BJ (cell line): ENCODE measurements around the gene TBC1D8. TPM values are rescaled to one million over a fixed set of nuclear protein-coding genes. Genes with fewer than 3 reads are reported as not detected.

Experiments used
- CTCF ChIA-PET: fragments of 350-600 bp; formaldehyde crosslinking; extraction: SDS; loops from one replicate; lab custom pipeline; 2021; ENCODE audit warnings: antibody characterized with exemption, inconsistent platforms; lab: Yijun Ruan, JAX
- POLR2A ChIA-PET: fragments of 300-600 bp; sonication (Branson Sonifier 250); formaldehyde crosslinking; extraction: SDS; loops from one replicate; lab custom pipeline; 2021; ENCODE audit warnings: antibody characterized with exemption; lab: Charles Lee
- DNase-seq: peaks from one replicate; pipeline ENCODE4 v3.0.0-alpha.2; 2011; ENCODE audit warnings: low read depth
- H3K27me3 ChIP-seq: 2 replicates; pipeline ENCODE4 v1.6.0; 2011; ENCODE audit warnings: low read length; ENCODE audit not compliant: control insufficient read depth, insufficient read depth
- H3K36me3 ChIP-seq: 2 replicates; pipeline ENCODE4 v1.5.1; 2011; ENCODE audit warnings: low read length; ENCODE audit not compliant: control insufficient read depth, insufficient read depth
- H3K4me3 ChIP-seq: 2 replicates; pipeline ENCODE4 v1.5.1; 2011; ENCODE audit warnings: low read depth, mild to moderate bottlenecking, control low read depth, low read length
- CTCF ChIP-seq: IDR thresholded peaks from 2 replicates; pipeline ENCODE4 v1.5.1; 2011; ENCODE audit warnings: low read depth, mild to moderate bottlenecking, control low read depth, inconsistent platforms, low read length, moderate library complexity; ENCODE audit not compliant: insufficient read depth
- polyA minus RNA-seq: library from RNA; depleted of rRNA, polyadenylated mRNA; stranded (reverse); fragments of >200 nt; gene quantifications from 2 replicates; pipeline ENCODE4 v1.2.3, GENCODE V29; 2011; rRNA and poly(A)+ RNA removed
- polyA plus RNA-seq: library from polyadenylated mRNA; depleted of rRNA; stranded (reverse); fragments of >200 nt; gene quantifications from 2 replicates; pipeline ENCODE4 v1.2.3, GENCODE V29; 2011; rRNA removed

Gene TBC1D8
- polyA plus RNA-seq: 5.9 and 8.8 TPM in 2 replicates
- 7.0 and 8.6 TPM in 2 replicates for polyA minus RNA-seq

- Histone ChIP-seq H3K27me3 (no peaks in the 10 kb centered on the region; the same call in 1 of the 2 replicates), H3K4me3 (peak within 1 kb of the TSS; percentile 58), H3K36me3 (no peaks in the 10 kb centered on the region)
- DNase-seq: no peak
- ChIA-PET CTCF (interaction anchor here (1.2 to 4.7 kb wide), 6 partner anchors 10 to 541 kb away, joined by 3 to 57 read pairs (median 5); no protein-coding TSS in a partner anchor), POLR2A (no interaction called here)
- no peak for TF ChIP-seq CTCF
Measured at GRCh38 chr2:101151146-101151858, at the start of gene TBC1D8. Gene TBC1D8 (minus strand): TSS chr2:101151382. CDS start chr2:101151253, 129 bp downstream.

GRCh38 chr2:101200676-101201075 lies 49.5 kb upstream of the TBC1D8 start:
- ChIA-PET POLR2A (no interaction called here), CTCF (interaction anchor here (1.0 to 9.4 kb wide), 3 partner anchors 12 to 164 kb away, joined by 4 to 101 read pairs (median 14); no protein-coding TSS in a partner anchor)
- no peak for DNase-seq
- H3K4me3 ChIP-seq: no peak overlapping the region
- TF ChIP-seq CTCF: no peak
- no peaks in the 10 kb centered on the region for H3K36me3 ChIP-seq
- no peaks in the 10 kb centered on the region for H3K27me3 ChIP-seq

- CTCF ChIA-PET: interaction anchor here (1.4 kb wide), 1 partner anchor 11 kb away, joined by 5 read pairs; no protein-coding TSS in a partner anchor
- Histone ChIP-seq H3K4me3 (no peak overlapping the region), H3K36me3 (no peaks in the 10 kb centered on the region), H3K27me3 (no peaks in the 10 kb centered on the region)
- POLR2A ChIA-PET: no interaction called here
- DNase-seq: no peak
- TF ChIP-seq CTCF: no peak
Measured at GRCh38 chr2:101199251-101199791, 48.1 kb upstream of the TBC1D8 start.

GRCh38 chr2:101197814-101198213 lies 46.6 kb upstream of the TBC1D8 start:
- DNase-seq: no peak
- ChIA-PET CTCF (no interaction called here), POLR2A (no interaction called here)
- no peak for TF ChIP-seq CTCF
- H3K27me3 ChIP-seq: no peaks in the 10 kb centered on the region
- H3K36me3 ChIP-seq: no peaks in the 10 kb centered on the region
- H3K4me3 ChIP-seq: no peak overlapping the region

- H3K36me3 ChIP-seq: no peaks in the 10 kb centered on the region
- peaks cover 2% of the 10 kb centered on the region for H3K27me3 ChIP-seq
- peak; percentile 20; the same call in 1 of the 2 replicates for TF ChIP-seq CTCF
- H3K4me3 ChIP-seq: no peak overlapping the region
- ChIA-PET CTCF (interaction anchor here (0.9 to 3.0 kb wide), 6 partner anchors 7 to 161 kb away, joined by 3 to 26 read pairs (median 4); no protein-coding TSS in a partner anchor), POLR2A (interaction anchor here (0.6 kb wide), 1 partner anchor 1291 kb away, joined by 3 read pairs; no protein-coding TSS in a partner anchor)
- no peak for DNase-seq
Measured at GRCh38 chr2:101197215-101197745, 46.1 kb upstream of the TBC1D8 start.
